Activated naive CD8-positive, alpha-beta T cell treated with anti-CD3 and anti-CD28 coated beads, Interleukin-2, amount 50 U/mL, for 16 hours (primary cell): ENCODE results near the gene FITM1.
"Not testable (repeated sequence)": the region's sequence is repeated elsewhere in the genome, so short reads cannot be mapped to it uniquely, and the experiment has no call there.

Experiments used
- DNase-seq: peaks from one replicate; pipeline ENCODE4 v3.0.0-alpha.2; 2020; ENCODE audit warnings: low read depth, low spot score

FITM1 gene

GRCh38 chr14:24098229-24098926 lies 32.1 kb upstream of the FITM1 start:
- no peak for DNase-seq

DNA sequence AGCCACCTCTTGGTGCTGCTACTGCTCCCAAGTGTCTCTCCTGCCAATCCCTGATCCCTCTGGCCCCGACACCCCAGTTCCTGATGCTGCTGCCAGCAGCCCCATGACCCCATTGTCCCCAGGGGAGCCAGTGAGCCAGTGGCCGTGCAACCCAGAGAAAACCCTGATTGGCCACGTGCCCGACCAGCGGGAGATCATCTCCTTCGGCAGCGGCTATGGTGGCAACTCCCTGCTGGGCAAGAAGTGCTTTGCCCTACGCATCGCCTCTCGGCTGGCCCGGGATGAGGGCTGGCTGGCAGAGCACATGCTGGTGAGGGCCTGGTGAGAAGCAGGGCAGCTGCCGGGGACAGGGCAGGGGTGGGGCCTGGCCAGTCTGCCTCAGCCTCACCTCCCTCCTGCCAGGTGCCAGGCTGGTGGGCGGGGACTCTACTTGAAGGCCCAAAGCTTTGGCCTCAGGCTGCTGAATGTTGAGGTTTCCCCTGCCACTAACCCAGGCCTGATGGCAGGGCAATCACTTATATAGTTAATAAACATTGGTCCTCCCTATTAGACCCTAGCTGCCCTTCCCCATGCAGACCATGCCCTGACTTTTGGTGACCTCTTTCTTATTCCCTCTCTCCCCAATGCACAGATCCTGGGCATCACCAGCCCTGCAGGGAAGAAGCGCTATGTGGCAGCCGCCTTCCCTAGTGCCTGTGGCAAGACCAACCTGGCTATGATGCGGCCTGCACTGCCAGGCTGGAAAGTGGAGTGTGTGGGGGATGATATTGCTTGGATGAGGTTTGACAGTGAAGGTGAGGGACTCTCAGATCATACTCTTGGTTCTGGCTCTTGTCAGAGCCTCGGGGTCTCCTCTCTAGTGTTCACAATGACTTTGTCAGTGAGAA lies 31.3 kb upstream of the FITM1 start:
- DNase-seq, result no peak

GRCh38 chr14:24100197-24100981 lies 30.1 kb upstream of the FITM1 start:
- no peak for DNase-seq

DNA sequence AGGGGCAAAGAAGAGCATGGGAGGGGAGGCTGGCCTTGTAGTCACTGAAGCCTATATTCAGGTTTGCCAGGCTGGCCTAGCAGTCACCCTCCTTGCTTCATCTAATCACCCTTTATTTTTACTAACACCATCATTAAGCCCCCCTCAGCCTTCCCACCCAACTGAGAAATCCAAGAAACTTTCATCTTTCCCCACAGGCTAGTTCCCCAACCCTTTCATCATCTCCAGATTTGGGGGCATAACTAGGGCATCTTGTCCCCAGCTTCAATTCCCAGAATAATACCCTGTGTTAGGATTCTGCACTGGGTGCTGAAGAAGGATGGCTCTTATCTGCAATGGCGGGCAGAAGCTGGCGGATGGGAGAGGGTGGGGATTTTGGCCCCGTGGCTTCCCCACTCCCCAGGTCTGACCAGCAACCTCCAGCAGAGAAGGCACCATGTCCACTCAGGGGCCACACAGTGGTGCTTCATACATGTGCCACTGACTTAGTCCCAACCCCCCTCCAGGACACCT lies 29.4 kb upstream of the FITM1 start:
- DNase-seq, result no peak

DNA sequence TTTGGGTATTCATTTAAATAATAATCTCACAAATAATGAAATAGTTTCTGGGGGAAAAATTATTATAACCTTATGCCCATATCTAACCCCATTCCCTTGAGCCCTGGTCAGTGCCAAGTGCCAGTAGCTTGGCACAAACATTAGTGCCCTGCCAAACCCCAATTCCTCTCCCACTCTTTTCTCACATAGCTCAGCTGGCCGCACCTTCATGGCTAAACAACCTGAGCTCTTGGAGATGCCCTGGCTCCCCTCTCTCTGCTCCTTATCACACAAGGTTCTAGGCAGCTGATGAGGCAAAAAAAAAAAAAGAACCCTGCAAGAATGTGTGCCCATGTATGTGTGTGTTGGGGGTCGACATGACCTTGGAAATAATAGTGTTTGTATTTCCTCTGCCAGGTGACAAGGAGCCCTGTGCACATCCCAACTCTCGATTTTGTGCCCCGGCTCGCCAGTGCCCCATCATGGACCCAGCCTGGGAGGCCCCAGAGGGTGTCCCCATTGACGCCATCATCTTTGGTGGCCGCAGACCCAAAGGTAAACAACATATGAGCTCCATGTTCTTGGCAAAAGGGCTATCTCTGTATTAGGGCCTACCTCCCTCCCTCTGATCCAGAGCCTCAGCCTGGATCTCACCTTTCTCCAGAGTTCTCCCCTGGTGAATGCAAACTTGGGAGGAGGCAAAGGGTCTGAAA lies 28.0 kb upstream of the FITM1 start:
- DNase-seq, result no peak

DNA sequence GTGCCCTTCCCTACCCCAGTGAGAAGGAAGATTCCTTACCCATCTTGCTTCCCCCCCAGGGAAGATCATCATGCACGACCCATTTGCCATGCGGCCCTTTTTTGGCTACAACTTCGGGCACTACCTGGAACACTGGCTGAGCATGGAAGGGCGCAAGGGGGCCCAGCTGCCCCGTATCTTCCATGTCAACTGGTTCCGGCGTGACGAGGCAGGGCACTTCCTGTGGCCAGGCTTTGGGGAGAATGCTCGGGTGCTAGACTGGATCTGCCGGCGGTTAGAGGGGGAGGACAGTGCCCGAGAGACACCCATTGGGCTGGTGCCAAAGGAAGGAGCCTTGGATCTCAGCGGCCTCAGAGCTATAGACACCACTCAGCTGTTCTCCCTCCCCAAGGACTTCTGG lies 27.0 kb upstream of the FITM1 start:
- no peak for DNase-seq

DNA sequence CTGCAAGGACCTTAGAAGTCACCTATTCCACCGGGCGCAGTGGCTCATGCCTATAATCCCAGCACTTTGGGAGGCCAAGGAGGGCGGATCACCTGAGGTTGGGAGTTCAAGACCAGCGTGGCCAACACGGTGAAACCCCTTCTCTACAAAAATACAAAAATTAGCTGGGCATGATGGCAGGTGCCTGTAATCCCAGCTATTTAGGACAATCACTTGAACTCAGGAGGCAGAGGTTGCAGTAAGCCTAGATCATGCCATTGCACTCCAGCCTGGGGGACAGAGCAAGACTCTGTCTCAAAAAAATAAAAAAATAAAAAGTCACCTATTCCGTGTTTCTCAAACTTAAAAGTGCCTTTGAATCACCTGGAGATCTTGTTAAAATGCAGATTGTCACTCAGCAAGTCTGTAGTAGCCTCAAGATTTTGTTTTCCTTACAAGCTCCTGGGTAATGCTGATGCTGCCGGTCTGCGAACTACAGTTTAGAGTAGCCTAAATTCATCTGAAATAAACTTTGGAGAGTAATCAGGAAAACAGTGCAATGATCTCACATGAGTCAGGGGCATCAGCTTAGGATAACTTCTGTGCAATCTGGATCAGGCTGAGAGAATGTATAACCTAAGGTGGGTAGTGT lies 24.7 kb upstream of the FITM1 start:
- not testable (repeated sequence) for DNase-seq

- no peak for DNase-seq
Measured at GRCh38 chr14:24106672-24107271, 23.7 kb upstream of the FITM1 start.

GRCh38 chr14:24108336-24108874 lies 22.1 kb upstream of the FITM1 start:
- DNase-seq, result no peak

DNA sequence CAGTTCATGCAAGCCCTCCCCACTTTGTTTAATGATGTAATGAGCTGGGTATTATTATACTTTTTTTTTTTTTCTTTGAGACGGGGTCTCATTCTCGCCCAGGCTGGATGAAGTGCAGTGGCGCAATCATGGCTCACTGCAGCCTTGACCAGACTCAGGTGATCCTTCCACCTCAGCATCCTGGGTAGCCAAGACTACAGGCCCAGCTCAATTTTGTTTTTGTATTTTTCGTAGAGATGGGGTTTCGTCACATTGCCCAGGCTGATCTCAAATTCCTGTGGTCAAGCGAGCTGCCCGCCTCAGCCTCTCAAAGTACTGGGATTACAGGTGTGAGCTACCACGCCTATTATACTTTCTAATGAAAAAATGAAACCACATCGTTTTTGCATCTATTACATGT lies 20.4 kb upstream of the FITM1 start:
- DNase-seq, result no peak

GRCh38 chr14:24110523-24110922 lies 19.9 kb upstream of the FITM1 start:
- DNase-seq, result no peak

GRCh38 chr14:24113379-24113800 lies 17.1 kb upstream of the FITM1 start:
- no peak for DNase-seq

GRCh38 chr14:24113801-24114531 lies 16.5 kb upstream of the FITM1 start:
- peak; percentile 41 for DNase-seq

DNA sequence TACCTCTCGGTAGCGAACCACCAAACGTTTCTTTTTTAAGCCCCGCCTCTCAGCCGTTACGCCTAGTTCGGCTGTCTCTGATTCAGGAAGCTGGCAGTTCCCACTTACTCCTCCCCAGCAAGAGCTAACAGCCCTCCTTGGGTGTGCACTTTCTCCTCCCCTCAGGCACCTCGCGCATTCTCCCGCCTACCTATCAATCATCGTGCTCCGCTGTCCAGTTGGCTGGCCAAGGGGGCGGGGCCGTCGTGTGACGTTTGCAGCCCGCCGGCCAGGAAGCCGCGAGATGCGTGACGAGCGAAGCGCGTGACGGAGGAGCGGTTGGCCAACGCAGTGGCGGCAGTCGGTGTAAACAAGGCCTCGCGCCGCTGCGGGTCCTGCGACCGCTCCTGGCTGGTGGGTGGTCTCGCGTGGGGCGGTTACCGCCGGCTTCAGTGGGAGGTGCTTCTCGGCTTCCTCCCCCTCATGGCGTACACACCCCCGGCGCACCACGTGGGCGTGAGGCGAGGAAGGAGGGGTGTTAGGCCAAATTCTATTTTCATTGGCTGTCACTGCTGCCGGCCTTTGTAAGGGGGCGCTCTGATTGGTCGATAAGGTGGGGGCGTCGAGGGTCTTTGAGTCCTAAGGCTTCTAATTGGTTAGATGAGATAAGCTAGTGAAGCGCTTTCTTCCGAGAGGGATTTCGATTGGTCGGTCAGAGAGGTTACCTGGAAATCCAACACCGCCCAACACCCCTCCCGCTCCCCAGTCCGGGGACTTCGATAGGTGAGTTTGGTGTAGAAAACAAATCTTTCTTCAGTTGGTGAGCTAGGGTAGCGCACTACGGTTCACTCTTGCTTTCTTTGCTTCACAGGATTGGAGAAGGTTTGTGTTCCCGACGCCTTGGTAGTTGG lies 15.7 kb upstream of the FITM1 start, which contains the start of the genes DCAF11 and NRL:
Gene DCAF11 (plus strand): TSS at position 246 of the 890 bp plus-strand sequence. CDS start 818 bp downstream, outside the sequence.
Gene NRL (minus strand): TSS at position 418 of the 890 bp plus-strand sequence. CDS start 32,101 bp downstream, outside the sequence.
- peak; percentile 98 for DNase-seq

GRCh38 chr14:24115422-24116127 lies 14.9 kb upstream of the FITM1 start:
- DNase-seq, result no peak

GRCh38 chr14:24116128-24116814 lies 14.2 kb upstream of the FITM1 start:
- DNase-seq, result no peak

DNA sequence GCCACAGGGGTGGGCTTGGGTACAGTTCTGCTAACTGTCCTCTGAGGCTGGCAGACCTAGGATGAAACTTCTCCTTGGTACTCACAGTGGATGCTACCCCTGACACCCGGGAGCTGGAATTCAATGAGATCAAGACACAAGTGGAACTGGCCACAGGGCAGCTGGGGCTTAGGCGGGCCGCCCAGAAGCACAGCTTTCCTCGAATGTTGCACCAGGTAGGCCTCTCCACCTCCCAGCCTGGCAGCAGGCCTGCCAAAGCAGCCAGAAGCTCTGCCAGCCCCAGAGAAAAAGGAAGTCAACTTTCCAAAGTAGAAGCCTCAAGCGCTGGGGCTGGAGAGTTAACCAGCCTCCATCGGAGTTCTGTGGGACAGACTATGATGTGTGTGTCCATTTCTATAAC lies 13.3 kb upstream of the FITM1 start:
- DNase-seq, result no peak
